B cell (primary cell): ENCODE measurements around the gene WDR48. TPM values are rescaled to one million over a fixed set of nuclear protein-coding genes. Genes with fewer than 3 reads are reported as not detected.

Experiments
- ATAC-seq: fragments of 200-7000 bp; cut with Tn5 transposase; one replicate; pipeline ENCODE4 v1.10.0; 2021; ENCODE audit warnings: low read depth, mild to moderate bottlenecking, moderate number of reproducible peaks, moderate library complexity
- CTCF ChIA-PET: fragments of 350-600 bp; sonication (Branson Sonifier 250); formaldehyde crosslinking; loops from one replicate; lab custom pipeline; 2021; ENCODE audit warnings: antibody characterized with exemption, inconsistent platforms; lab: Charles Lee
- POLR2A ChIA-PET: fragments of 350-600 bp; sonication (Branson Sonifier 250); formaldehyde crosslinking; loops from one replicate; lab custom pipeline; 2021; ENCODE audit warnings: antibody characterized with exemption; lab: Charles Lee
- DNase-seq: peaks from one replicate; pipeline ENCODE4 v3.0.0; 2013
- H2AFZ ChIP-seq: 2 replicates; pipeline ENCODE4 v1.6.1; 2012; ENCODE audit warnings: mild to moderate bottlenecking, low read depth, low read length; ENCODE audit not compliant: insufficient read depth, poor library complexity, severe bottlenecking
- H3K27ac ChIP-seq, 2 donors: 1 replicate in 1 of 2; 2 replicates in 1 of 2; pipeline ENCODE4 v1.5.1; 2012 to 2013; ENCODE audit warnings: low read length in 2 of 2, mild to moderate bottlenecking in 2 of 2, moderate library complexity in 1 of 2
- H3K27me3 ChIP-seq, 4 experiments: fragments of 200-600 bp in 1 of 4; sonication (generic) in 1 of 4; replicated peaks in 1 of 4; 1 replicate in 2 of 4; 2 replicates in 2 of 4; pipeline versions ENCODE4 v1.6.1 to v1.7.0; 2013 to 2016; ENCODE audit warnings: low read length in 3 of 4, mild to moderate bottlenecking in 2 of 4, mixed read lengths in 1 of 4, moderate library complexity in 1 of 4; ENCODE audit not compliant: insufficient read depth in 4 of 4, control insufficient read depth in 3 of 4; ENCODE audit errors: control extremely low read depth in 1 of 4
- H3K36me3 ChIP-seq, 2 experiments: replicated peaks in 1 of 2; 1 replicate in 1 of 2; 2 replicates in 1 of 2; pipeline versions ENCODE4 v1.6.1 to v1.7.1; 2013; ENCODE audit warnings: low read length in 1 of 2; ENCODE audit not compliant: insufficient read depth in 2 of 2, control insufficient read depth in 1 of 2; ENCODE audit errors: control extremely low read depth in 1 of 2, extremely low read depth in 1 of 2
- H3K4me1 ChIP-seq, 2 donors: fragments of 200-600 bp in 1 of 2; sonication (generic) in 1 of 2; 1 replicate in 1 of 2; 2 replicates in 1 of 2; pipeline versions ENCODE4 v1.5.1 to v1.6.1; 2013 to 2017; ENCODE audit warnings: low read length in 2 of 2; ENCODE audit not compliant: control insufficient read depth in 2 of 2, insufficient read depth in 2 of 2
- H3K4me2 ChIP-seq: replicated peaks from 2 replicates; pipeline ENCODE3; 2012; ENCODE audit warnings: mild to moderate bottlenecking, low read depth, low read length; ENCODE audit not compliant: poor library complexity, severe bottlenecking
- H3K4me3 ChIP-seq, 5 experiments: fragments of 200-600 bp in 1 of 5; sonication (generic) in 1 of 5; 1 replicate in 3 of 5; 2 replicates in 2 of 5; pipeline versions ENCODE4 v1.5.1 to v1.7.0; 2011 to 2016; ENCODE audit warnings: low read length in 4 of 5, mild to moderate bottlenecking in 4 of 5, low read depth in 2 of 5, control low read depth in 1 of 5, moderate library complexity in 1 of 5; ENCODE audit not compliant: insufficient read depth in 1 of 5; ENCODE audit errors: control extremely low read depth in 1 of 5, extremely low read depth in 1 of 5
- H3K79me2 ChIP-seq: fragments of 200-600 bp; sonication (generic); one replicate; pipeline ENCODE4 v1.6.0; 2016; ENCODE audit warnings: low read length; ENCODE audit not compliant: control insufficient read depth, insufficient read depth
- H3K9ac ChIP-seq: fragments of 200-600 bp; sonication (generic); 2 replicates; pipeline ENCODE4 v1.6.1; 2017; ENCODE audit warnings: mild to moderate bottlenecking, low read length, moderate library complexity
- H3K9me3 ChIP-seq, 3 donors: one replicate each; pipeline versions ENCODE4 v1.6.1 to v1.7.1; 2013; ENCODE audit warnings: low read length in 2 of 3; ENCODE audit not compliant: control insufficient read depth in 2 of 3, insufficient read depth in 1 of 3; ENCODE audit errors: control extremely low read depth in 1 of 3
- H4K20me1 ChIP-seq: 2 replicates; pipeline ENCODE4 v1.6.0; 2012; ENCODE audit warnings: mild to moderate bottlenecking, low read length; ENCODE audit not compliant: insufficient read depth, control insufficient read depth, poor library complexity, severe bottlenecking
- H3K27ac Mint-ChIP-seq: one replicate; pipeline ENCODE4 v1.8.0; 2021; ENCODE audit warnings: mixed read lengths
- H3K27me3 Mint-ChIP-seq: one replicate; pipeline ENCODE4 v1.8.0; 2021; ENCODE audit warnings: mixed read lengths
- H3K4me1 Mint-ChIP-seq: one replicate; pipeline ENCODE4 v1.8.0; 2021; ENCODE audit warnings: mixed read lengths
- H3K4me3 Mint-ChIP-seq: one replicate; pipeline ENCODE4 v1.8.0; 2021; ENCODE audit warnings: mixed read lengths
- H3K9me3 Mint-ChIP-seq: one replicate; pipeline ENCODE4 v1.8.0; 2022; ENCODE audit warnings: mixed read lengths; ENCODE audit not compliant: insufficient read depth
- CTCF ChIP-seq: fragments of 200-600 bp; IDR thresholded peaks from one replicate; pipeline ENCODE4 v1.8.0; 2022; ENCODE audit warnings: antibody characterized with exemption, mild to moderate bottlenecking
- EZH2 ChIP-seq: IDR thresholded peaks from 2 replicates; pipeline ENCODE4 v1.6.1; 2012; ENCODE audit warnings: borderline replicate concordance, low read depth, mild to moderate bottlenecking, moderate library complexity, low read length; ENCODE audit not compliant: insufficient read depth, poor library complexity, severe bottlenecking
- WGBS: methylation state at CpG from one replicate; pipeline ENCODE4 v1.1.5; 2013; ENCODE audit warnings: missing lambda C conversion rate; ENCODE audit not compliant: insufficient coverage; 5-methylcytosine and 5-hydroxymethylcytosine counted together
- intact Hi-C: fragments of 100-400 bp; cut with micrococcal nuclease; formaldehyde crosslinking; loops from one replicate; pipeline ENCODE4 v1.10.0; 2022
- polyA plus RNA-seq: library from polyadenylated mRNA; depleted of rRNA; stranded (reverse); fragments of >200 nt; gene quantifications from 2 replicates; pipeline ENCODE4 v1.2.3, GENCODE V29; 2012
- total RNA-seq, 2 donors: library from RNA; stranded (reverse); fragments of 120-200 nt in 1 of 2; gene quantifications; 1 replicate in 1 of 2; 2 replicates in 1 of 2; pipeline versions ENCODE4 v1.2.3 to v1.2.4, GENCODE V29; 2013 to 2022

WDR48 gene
- total and polyA plus RNA-seq, 2 donors (not counting 1 experiment from before 2014, with no cell fraction given), result 20.8 to 68.6 TPM

GRCh38 chr3:39121621-39122020 is 69.8 kb downstream of the WDR48 start:
- H3K27me3 ChIP-seq, result no peaks in the 10 kb centered on the region
- no peaks in the 10 kb centered on the region for H3K27me3 Mint-ChIP-seq
- H3K79me2 ChIP-seq, result no peaks in the 10 kb centered on the region
- peak overlapping the region in 1 of 2 donors; percentile 69 for H3K27ac ChIP-seq
- ChIA-PET POLR2A (interaction anchor here (1.3 to 1.4 kb wide), 2 partner anchors 15 to 25 kb away, joined by 3 to 4 read pairs; partner anchors contain the start of genes GORASP1 and TTC21A), CTCF (interaction anchor here (1.1 kb wide), 1 partner anchor 166 kb away, joined by 4 read pairs; no protein-coding TSS in a partner anchor)
- peaks cover 41 to 51% of the 10 kb centered on the region in 2 donors for H3K4me1 ChIP-seq
- no peaks in the 10 kb centered on the region for H4K20me1 ChIP-seq
- TF ChIP-seq EZH2 (no peak), CTCF (no peak)
- DNase-seq (peak; percentile 32), ATAC-seq (peak; percentile 65)
- intact Hi-C loops, result loop anchor here (1.0 to 2.0 kb wide), 2 partner anchors 13 to 27 kb away; no protein-coding TSS in a partner anchor
- H3K9ac ChIP-seq, result no peak overlapping the region
- H2AFZ ChIP-seq, result no peak overlapping the region
- H3K9me3 ChIP-seq, result no peaks in the 10 kb centered on the region
- no CpG with 5 or more reads among the region's 2 CpGs for WGBS
- peak overlapping the region; percentile 59 for H3K4me2 ChIP-seq
- H3K4me1 Mint-ChIP-seq, result peaks cover 60% of the 10 kb centered on the region
- H3K4me3 Mint-ChIP-seq, result peak overlapping the region; percentile 54
- no peak overlapping the region for H3K4me3 ChIP-seq
- H3K36me3 ChIP-seq, result peaks cover 0 to 38% of the 10 kb centered on the region in 2 experiments
- H3K27ac Mint-ChIP-seq, result peak overlapping the region; percentile 76
- H3K9me3 Mint-ChIP-seq, result no peaks in the 10 kb centered on the region

DNA sequence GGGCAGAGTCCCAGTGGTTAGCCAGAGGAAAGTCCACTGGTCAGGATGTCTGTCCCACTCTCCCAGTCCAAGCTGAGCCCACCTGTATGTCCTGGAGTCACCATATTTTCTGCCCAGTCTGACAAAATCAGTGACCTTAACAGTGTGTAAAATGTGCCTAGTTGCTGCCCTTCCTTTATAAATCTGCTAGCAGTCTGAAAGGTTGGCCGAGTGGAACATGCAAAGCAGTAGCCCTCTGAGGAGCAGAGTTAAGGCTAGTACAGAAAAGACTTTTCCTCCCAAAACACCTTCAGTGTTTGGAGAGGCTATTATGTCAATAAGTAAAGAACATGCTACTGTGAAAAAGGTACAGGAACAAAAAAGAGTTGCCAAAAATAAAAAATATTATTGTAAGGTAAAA is 71.0 kb downstream of the WDR48 start:
- no peak for TF ChIP-seq CTCF
- Histone ChIP-seq H3K27me3 (no peaks in the 10 kb centered on the region), H3K27ac (peak overlapping the region; percentile 35 to 69), H3K9me3 (no peaks in the 10 kb centered on the region), H2AFZ (no peak overlapping the region), H3K4me1 (peaks cover 53 to 60% of the 10 kb centered on the region in 2 donors), H3K79me2 (no peaks in the 10 kb centered on the region), H4K20me1 (no peaks in the 10 kb centered on the region), H3K36me3 (peaks cover 0 to 32% of the 10 kb centered on the region in 2 experiments), H3K4me2 (peak overlapping the region; percentile 59), H3K4me3 (peak overlapping the region in 1 of 5 experiments; percentile 6), H3K9ac (peak overlapping the region; percentile 31)
- ChIA-PET CTCF (interaction anchor here (0.6 to 1.2 kb wide), 2 partner anchors 67 to 1800 kb away, joined by 3 to 6 read pairs; no protein-coding TSS in a partner anchor), POLR2A (interaction anchor here (1.3 kb wide), 1 partner anchor 16 kb away, joined by 3 read pairs; the partner anchor contains the start of genes GORASP1 and TTC21A)
- DNase-seq (peak; percentile 39), ATAC-seq (peak; percentile 69)
- Mint-ChIP-seq H3K4me3 (peak overlapping the region; percentile 82), H3K27ac (peak overlapping the region; percentile 88), H3K27me3 (no peaks in the 10 kb centered on the region), H3K4me1 (peaks cover 68% of the 10 kb centered on the region), H3K9me3 (no peaks in the 10 kb centered on the region)
- WGBS, result no CpG with 5 or more reads among the region's 1 CpG
- intact Hi-C loops, result loop anchor here (2.0 kb wide), 1 partner anchor 26 kb away; no protein-coding TSS in a partner anchor
